Erythroblast (primary cell): ENCODE data around the gene ERVFRD-1.
"Not testable (repeated sequence)": the region's sequence is repeated elsewhere in the genome, so short reads cannot be mapped to it uniquely, and the experiment has no call there.

Source experiments
- GATA1 ChIP-seq: IDR thresholded peaks from 2 replicates; pipeline ENCODE4 v1.6.1; 2011; ENCODE audit warnings: low read depth, mild to moderate bottlenecking, control low read depth, low read length, moderate library complexity
- POLR2A ChIP-seq: IDR thresholded peaks from 2 replicates; pipeline ENCODE4 v1.6.1; 2011; ENCODE audit warnings: mild to moderate bottlenecking, low read length

DNA sequence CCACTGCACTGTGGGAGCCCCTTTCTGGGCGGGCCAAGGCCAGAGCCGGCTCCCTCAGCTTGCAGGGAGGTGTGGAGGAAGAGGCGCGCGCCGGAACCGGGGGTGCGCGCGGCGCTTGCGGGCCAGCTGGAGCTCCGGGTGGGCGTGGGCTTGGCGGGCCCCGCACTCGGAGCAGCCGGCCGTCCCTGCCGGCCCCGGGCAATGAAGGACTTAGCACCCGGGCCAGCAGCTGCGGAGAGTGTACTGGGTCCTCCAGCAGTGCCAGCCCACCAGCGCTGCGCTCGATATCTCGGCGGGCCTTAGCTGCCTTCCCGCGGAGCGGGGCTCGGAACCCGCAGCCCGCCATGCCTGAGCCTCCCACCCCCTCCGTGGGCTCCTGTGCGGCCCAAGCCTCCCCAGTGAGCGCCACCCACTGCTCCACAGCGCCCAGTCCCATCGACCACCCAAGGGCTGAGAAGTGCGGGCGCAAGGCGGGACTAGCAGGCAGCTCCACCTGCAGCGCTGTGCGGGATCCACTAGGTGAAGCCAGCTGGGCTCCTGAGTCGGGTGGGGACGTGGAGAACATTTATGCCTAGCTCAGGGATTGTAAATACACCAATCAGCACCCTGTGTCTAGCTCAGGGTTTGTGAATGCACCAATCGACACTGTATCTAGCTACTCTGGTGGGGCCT is 24.2 kb downstream of the ERVFRD-1 start:
- not testable (repeated sequence) for TF ChIP-seq POLR2A, GATA1
